ENCODE measurements around the gene KCNE3. TPM values are rescaled to one million over a fixed set of nuclear protein-coding genes. Genes with fewer than 3 reads are reported as not detected.

KCNE3 gene
- total and polyA plus RNA-seq, 9 donors: 3.1 to 19.9 (median 16.0) TPM

DNA sequence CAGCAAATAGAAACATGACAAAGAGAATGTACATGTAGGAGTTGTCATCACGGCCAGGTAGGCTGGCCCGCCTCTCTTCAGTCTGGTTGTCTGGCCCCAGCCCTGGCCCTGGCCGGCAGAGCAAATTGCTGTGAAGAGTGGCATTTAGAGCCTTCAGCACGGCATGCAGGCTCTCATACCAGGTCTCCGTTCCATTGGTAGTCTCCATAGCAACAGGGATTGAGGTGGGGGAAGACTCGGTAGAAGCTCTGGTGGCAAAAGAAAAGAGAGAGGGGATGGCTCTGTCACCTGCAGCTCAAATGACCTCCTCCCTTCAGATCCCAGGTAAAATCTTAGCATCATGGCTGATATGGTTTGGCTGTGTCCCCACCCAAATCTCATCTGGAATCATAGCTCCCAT, 10.0 kb downstream of the KCNE3 start:
- Histone ChIP-seq H3K27me3 (no peaks in the 10 kb centered on the region), H3K4me1 (ENCODE audit: insufficient read depth) (peaks cover 5% of the 10 kb centered on the region), H3K9me3 (no peaks in the 10 kb centered on the region), H3K27ac (no peak overlapping the region), H3K4me3 (no peak overlapping the region), H3K36me3 (no peaks in the 10 kb centered on the region)
- intact Hi-C loops (cut with DNase I): loop anchor here in 3 of 4 donors (10.0 kb wide), 3 partner anchors 107 to 267 kb away; no protein-coding TSS in a partner anchor
- WGBS, 3 donors: 80 to 81% (median 81%) methylated on average over 6 of the region's 6 CpGs
- TF ChIP-seq POLR2A (IDR thresholded peaks at IDR 0.05) (no peak), EP300 (IDR thresholded peaks at IDR 0.05) (no peak)
- TF ChIP-seq, protein P1, sequence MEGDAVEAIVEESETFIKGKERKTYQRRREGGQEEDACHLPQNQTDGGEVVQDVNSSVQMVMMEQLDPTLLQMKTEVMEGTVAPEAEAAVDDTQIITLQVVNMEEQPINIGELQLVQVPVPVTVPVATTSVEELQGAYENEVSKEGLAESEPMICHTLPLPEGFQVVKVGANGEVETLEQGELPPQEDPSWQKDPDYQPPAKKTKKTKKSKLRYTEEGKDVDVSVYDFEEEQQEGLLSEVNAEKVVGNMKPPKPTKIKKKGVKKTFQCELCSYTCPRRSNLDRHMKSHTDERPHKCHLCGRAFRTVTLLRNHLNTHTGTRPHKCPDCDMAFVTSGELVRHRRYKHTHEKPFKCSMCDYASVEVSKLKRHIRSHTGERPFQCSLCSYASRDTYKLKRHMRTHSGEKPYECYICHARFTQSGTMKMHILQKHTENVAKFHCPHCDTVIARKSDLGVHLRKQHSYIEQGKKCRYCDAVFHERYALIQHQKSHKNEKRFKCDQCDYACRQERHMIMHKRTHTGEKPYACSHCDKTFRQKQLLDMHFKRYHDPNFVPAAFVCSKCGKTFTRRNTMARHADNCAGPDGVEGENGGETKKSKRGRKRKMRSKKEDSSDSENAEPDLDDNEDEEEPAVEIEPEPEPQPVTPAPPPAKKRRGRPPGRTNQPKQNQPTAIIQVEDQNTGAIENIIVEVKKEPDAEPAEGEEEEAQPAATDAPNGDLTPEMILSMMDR (IDR thresholded peaks at IDR 0.05): no peak
- DNase-seq: no peak

DNA sequence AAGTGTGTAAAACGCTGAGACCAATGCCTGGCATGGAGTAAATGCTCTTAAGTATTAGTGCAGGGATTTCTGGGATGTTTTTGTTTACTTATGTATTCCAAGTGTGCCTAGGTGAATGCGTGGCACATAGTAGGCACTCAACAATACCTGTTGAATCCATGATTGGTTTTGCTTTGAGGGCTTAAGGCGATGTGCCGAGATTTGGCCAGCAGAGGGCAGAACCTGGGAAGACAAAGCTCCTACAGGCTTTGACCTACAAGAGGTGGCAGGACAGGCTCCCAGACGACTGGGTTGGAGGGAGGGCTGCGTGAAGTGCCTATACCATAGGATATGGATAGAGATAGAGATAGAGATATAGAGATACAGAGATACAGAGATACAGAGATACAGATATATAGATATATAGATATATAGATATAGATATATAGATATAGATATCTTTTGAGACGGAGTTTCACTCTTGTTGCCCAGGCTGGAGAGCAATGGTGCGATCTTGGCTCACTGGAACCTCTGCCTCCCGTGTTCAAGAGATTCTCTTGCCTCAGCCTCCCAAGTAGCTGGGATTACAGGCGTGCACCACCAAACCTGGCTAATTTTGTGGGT, 13.9 kb downstream of the KCNE3 start:
- H3K27me3 ChIP-seq: no peaks in the 10 kb centered on the region
- no peak overlapping the region for H3K27ac ChIP-seq
- H3K9me3 ChIP-seq: no peaks in the 10 kb centered on the region
- H3K4me3 ChIP-seq: no peak overlapping the region
- TF ChIP-seq, protein P1 (IDR thresholded peaks at IDR 0.05): peak; percentile 28 to 68 (median 64)
- TF ChIP-seq EP300 (IDR thresholded peaks at IDR 0.05): no peak
- no peaks in the 10 kb centered on the region for H3K36me3 ChIP-seq
- peak; percentile 57 to 78 (median 69) for DNase-seq
- intact Hi-C loops (cut with DNase I): loop anchor here (2.0 to 10.0 kb wide), 6 partner anchors 111 to 271 kb away; no protein-coding TSS in a partner anchor
- H3K4me1 ChIP-seq (ENCODE audit: insufficient read depth): no peaks in the 10 kb centered on the region
- 35 to 44% (median 40%) methylated on average over 10 of the region's 10 CpGs for WGBS, 3 donors

DNA sequence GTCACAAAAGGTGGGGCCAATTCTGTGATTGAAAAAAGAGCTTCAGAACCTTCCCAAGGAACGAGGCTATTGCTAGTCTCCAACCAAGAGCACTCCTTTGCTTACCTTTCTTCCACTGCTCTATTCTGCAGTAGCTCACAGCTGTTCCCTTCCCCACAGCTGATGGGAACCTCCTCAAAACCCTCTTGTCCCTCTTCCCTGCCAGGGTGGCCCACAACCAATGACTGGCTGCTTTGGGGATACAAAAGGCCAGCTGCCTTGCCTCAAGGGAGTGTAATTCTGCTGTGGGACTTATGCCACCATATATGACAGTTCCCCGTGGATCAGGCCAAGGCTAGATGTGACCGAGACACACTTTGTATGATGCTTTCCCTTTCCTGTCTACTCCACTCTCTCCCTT, 15.0 kb downstream of the KCNE3 start:
- no peaks in the 10 kb centered on the region for H3K36me3 ChIP-seq
- no peak overlapping the region for H3K27ac ChIP-seq
- H3K27me3 ChIP-seq: no peaks in the 10 kb centered on the region
- intact Hi-C loops (cut with DNase I): loop anchor here (2.0 to 10.0 kb wide), 6 partner anchors 112 to 272 kb away; no protein-coding TSS in a partner anchor
- no peak for TF ChIP-seq EP300 (IDR thresholded peaks at IDR 0.05)
- TF ChIP-seq, protein P1 (IDR thresholded peaks at IDR 0.05): no peak
- no peak for TF ChIP-seq POLR2A (IDR thresholded peaks at IDR 0.05)
- no peak overlapping the region for H3K4me3 ChIP-seq
- 70 to 76% (median 72%) methylated on average over 3 of the region's 3 CpGs for WGBS, 3 donors
- no peaks in the 10 kb centered on the region for H3K9me3 ChIP-seq
- DNase-seq: no peak
- no peaks in the 10 kb centered on the region for H3K4me1 ChIP-seq (ENCODE audit: insufficient read depth)

DNA sequence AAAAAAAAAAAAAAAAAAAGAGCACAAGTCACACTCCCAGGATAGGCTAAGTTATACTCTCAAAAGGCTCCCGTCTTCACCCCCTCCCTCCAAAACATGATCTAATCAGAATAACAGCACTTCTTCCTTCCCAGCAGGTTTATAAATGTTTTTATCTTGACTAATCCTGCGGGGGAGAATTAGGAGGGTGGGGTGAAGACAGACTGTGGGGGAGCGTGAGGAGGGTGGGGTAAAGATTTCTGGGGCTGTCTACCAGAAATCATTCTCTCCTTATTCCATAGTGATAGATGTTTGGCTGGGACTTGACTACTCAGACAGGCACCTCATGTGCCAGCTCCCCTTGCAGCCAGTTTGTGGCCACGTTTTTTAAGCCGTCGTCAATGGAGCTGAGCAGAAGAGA, 17.0 kb downstream of the KCNE3 start:
- Histone ChIP-seq H3K9me3 (no peaks in the 10 kb centered on the region), H3K27ac (no peak overlapping the region), H3K36me3 (no peaks in the 10 kb centered on the region), H3K4me3 (no peak overlapping the region), H3K27me3 (no peaks in the 10 kb centered on the region), H3K4me1 (ENCODE audit: insufficient read depth) (no peaks in the 10 kb centered on the region)
- intact Hi-C loops (cut with DNase I): loop anchor here in 3 of 4 donors (5.0 to 10.0 kb wide), 5 partner anchors 114 to 274 kb away; no protein-coding TSS in a partner anchor
- TF ChIP-seq, protein P1 (IDR thresholded peaks at IDR 0.05): no peak
- TF ChIP-seq POLR2A (IDR thresholded peaks at IDR 0.05) (no peak), EP300 (IDR thresholded peaks at IDR 0.05) (no peak)
- no peak for DNase-seq
- 56 to 64% (median 61%) methylated on average over 6 of the region's 6 CpGs for WGBS, 3 donors
